Mesendoderm (in vitro differentiated cells): Measurements from ENCODE around the gene PRKAR2A.
"Not testable (repeated sequence)": the region's sequence is repeated elsewhere in the genome, so short reads cannot be mapped to it uniquely, and the experiment has no call there.

Experiments
- DNase-seq: peaks from one replicate; pipeline ENCODE4 v3.0.0; 2013
- H2AK5ac ChIP-seq: 2 replicates; pipeline ENCODE4 v1.6.1; 2013; ENCODE audit warnings: low read length, inconsistent platforms
- H2BK120ac ChIP-seq: 2 replicates; pipeline ENCODE4 v1.6.1; 2013; ENCODE audit warnings: low read depth, mild to moderate bottlenecking, low read length, moderate library complexity, mixed read lengths
- H2BK15ac ChIP-seq: replicated peaks from 2 replicates; pipeline ENCODE4 v1.6.1; 2013; ENCODE audit warnings: low read depth, mild to moderate bottlenecking, moderate library complexity
- H2BK5ac ChIP-seq: 2 replicates; pipeline ENCODE4 v1.6.1; 2013; ENCODE audit warnings: low read length, inconsistent platforms
- H3K18ac ChIP-seq: 2 replicates; pipeline ENCODE4 v1.6.1; 2013; ENCODE audit warnings: mild to moderate bottlenecking, low read length, mixed read lengths
- H3K23ac ChIP-seq: one replicate; pipeline ENCODE4 v1.6.1; 2013; ENCODE audit warnings: low read length
- H3K27ac ChIP-seq: 2 replicates; pipeline ENCODE4 v1.5.1; 2013; ENCODE audit warnings: low read depth, mild to moderate bottlenecking, inconsistent platforms, low read length, moderate library complexity
- H3K27me3 ChIP-seq: 2 replicates; pipeline ENCODE4 v1.6.1; 2013; ENCODE audit warnings: low read length, control low read depth, mild to moderate bottlenecking, inconsistent platforms; ENCODE audit not compliant: insufficient read depth, poor library complexity
- H3K36me3 ChIP-seq: 2 replicates; pipeline ENCODE4 v1.6.1; 2013; ENCODE audit warnings: low read length, inconsistent platforms; ENCODE audit not compliant: control insufficient read depth, insufficient read depth
- H3K4ac ChIP-seq: one replicate; pipeline ENCODE4 v1.6.1; 2013; ENCODE audit warnings: low read depth, mild to moderate bottlenecking, low read length, moderate library complexity
- H3K4me1 ChIP-seq: 2 replicates; pipeline ENCODE4 v1.6.1; 2013; ENCODE audit warnings: low read depth, low read length, inconsistent platforms; ENCODE audit not compliant: control insufficient read depth
- H3K4me2 ChIP-seq: 2 replicates; pipeline ENCODE4 v1.6.1; 2013; ENCODE audit warnings: low read length
- H3K4me3 ChIP-seq: 2 replicates; pipeline ENCODE4 v1.5.1; 2013; ENCODE audit warnings: mild to moderate bottlenecking, low read length
- H3K56ac ChIP-seq: one replicate; pipeline ENCODE4 v1.6.1; 2013; ENCODE audit warnings: low read length
- H3K79me1 ChIP-seq: 2 replicates; pipeline ENCODE4 v1.6.1; 2013; ENCODE audit warnings: low read length, inconsistent platforms
- H3K79me2 ChIP-seq: 2 replicates; pipeline ENCODE4 v1.6.1; 2013; ENCODE audit warnings: mild to moderate bottlenecking, low read length; ENCODE audit not compliant: control insufficient read depth, insufficient read depth
- H3K9ac ChIP-seq: 2 replicates; pipeline ENCODE4 v1.6.1; 2013; ENCODE audit warnings: low read length, inconsistent platforms
- H4K5ac ChIP-seq: one replicate; pipeline ENCODE4 v1.6.1; 2013; ENCODE audit warnings: low read length
- H4K8ac ChIP-seq: one replicate; pipeline ENCODE4 v1.6.1; 2013; ENCODE audit warnings: low read depth, mild to moderate bottlenecking, control low read depth, low read length, moderate library complexity
- WGBS: extraction: QIAGEN DNeasy Blood & Tissue Kit; methylation state at CpG from one replicate; pipeline ENCODE4 v1.1.7; 2013; ENCODE audit warnings: low lambda C conversion rate, missing lambda C conversion rate; ENCODE audit not compliant: insufficient coverage; ENCODE audit errors: extremely low coverage; 5-methylcytosine and 5-hydroxymethylcytosine counted together

Gene PRKAR2A

DNA sequence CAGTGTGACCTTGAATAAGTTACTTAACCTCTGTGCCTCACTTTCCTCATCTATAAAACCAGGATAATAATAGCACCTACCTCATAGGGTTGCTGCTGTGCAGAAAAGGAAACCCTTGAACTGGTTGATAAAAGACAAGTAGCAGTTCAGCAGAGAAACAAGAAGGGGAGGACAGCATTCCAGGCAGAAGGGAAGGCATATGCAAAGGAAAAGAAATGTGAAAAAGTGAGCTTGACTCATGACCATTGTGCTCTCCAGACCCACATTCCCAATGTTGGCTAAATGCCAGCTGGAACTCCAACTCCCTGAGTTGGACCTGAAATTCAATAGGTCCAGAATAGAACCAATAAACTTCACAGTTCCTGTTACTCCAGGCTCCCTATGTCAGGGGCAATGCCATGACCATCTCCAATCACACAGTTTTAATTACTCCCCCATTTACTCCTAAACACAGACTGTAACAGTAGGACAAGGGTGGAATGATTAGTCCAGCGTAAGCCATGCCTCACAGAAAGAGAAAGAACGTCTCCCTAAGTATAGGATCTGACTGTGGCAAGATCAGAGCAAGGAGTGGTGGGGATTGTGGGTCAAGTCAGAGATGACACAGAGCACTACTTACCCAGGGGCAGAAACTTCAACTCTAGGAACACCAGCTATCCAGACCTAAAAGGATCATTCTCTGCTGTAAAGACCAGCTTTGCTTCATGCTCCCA is 26.9 kb downstream of the PRKAR2A start:
- H3K4ac ChIP-seq: no peak overlapping the region
- H3K27me3 ChIP-seq: no peaks in the 10 kb centered on the region
- H3K4me1 ChIP-seq: no peaks in the 10 kb centered on the region
- no peak overlapping the region for H2BK5ac ChIP-seq
- no peak overlapping the region for H3K27ac ChIP-seq
- no peak overlapping the region for H3K9ac ChIP-seq
- no peaks in the 10 kb centered on the region for H3K36me3 ChIP-seq
- no peaks in the 10 kb centered on the region for H3K79me2 ChIP-seq
- WGBS: no CpG with 5 or more reads among the region's 2 CpGs
- no peak overlapping the region for H3K4me2 ChIP-seq
- no peak overlapping the region for H2AK5ac ChIP-seq
- H3K18ac ChIP-seq: no peak overlapping the region
- no peak overlapping the region for H3K56ac ChIP-seq
- H3K23ac ChIP-seq: no peak overlapping the region
- H3K79me1 ChIP-seq: peaks cover 2% of the 10 kb centered on the region
- H2BK120ac ChIP-seq: no peak overlapping the region
- no peak overlapping the region for H3K4me3 ChIP-seq
- H4K8ac ChIP-seq: no peak overlapping the region
- no peak overlapping the region for H4K5ac ChIP-seq
- H2BK15ac ChIP-seq: no peak overlapping the region
- no peak for DNase-seq

DNA sequence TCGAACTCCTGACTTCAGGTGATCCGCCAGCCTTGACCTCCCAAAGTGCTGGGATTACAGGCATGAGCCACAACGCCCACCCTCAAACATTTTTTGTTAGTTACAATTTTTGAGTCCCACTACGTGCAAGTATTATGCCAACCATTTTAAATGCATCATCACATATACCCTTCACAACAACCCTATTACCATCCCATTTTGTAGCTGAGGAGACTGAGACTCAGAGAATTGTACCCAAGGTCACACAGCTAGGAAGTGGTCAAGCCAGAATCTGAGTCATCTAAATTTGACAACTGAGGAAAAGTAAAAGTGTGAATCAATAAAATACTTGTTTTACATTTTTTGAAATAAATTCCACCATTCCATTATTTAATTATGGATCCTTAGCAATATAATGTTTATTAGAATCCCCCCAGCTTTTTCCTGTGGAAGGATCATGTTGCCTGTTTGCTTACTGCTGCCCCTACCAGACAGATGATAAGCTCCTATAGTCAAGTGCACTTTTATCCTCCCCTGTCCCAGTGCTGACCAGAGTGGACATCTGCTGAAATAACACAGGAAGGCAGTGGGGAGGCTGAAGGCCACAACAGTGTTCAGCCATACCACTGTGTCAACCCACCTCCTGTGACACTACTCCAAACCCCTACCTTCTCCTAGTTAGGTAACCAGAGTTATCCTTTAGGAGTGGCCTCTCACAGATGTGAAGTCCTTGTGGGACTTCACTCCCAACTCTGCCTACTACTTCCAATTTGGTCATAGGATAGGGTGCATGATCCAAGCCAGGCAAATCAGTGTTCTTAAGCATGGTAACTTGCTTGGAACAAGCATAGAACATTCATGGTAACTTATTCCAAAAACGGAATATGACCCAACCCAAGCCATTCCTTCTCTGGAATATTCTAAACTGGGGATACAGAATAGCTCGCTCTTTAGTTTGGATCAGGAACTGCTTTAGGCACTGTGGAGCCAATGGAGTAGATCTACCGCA is 28.1 kb downstream of the PRKAR2A start:
- Histone ChIP-seq H3K79me1 (peaks cover 2% of the 10 kb centered on the region), H2BK5ac (no peak overlapping the region), H2BK15ac (no peak overlapping the region), H3K36me3 (no peaks in the 10 kb centered on the region), H3K27me3 (no peaks in the 10 kb centered on the region), H4K8ac (no peak overlapping the region), H3K27ac (no peak overlapping the region), H4K5ac (no peak overlapping the region), H3K9ac (no peak overlapping the region), H3K56ac (no peak overlapping the region), H3K4me1 (no peaks in the 10 kb centered on the region), H3K79me2 (no peaks in the 10 kb centered on the region), H3K18ac (no peak overlapping the region), H2BK120ac (no peak overlapping the region), H3K4me2 (no peak overlapping the region), H2AK5ac (no peak overlapping the region), H3K4ac (no peak overlapping the region), H3K23ac (no peak overlapping the region), H3K4me3 (no peak overlapping the region)
- no peak for DNase-seq
- WGBS: 100% methylated on average over 1 of the region's 7 CpGs

DNA sequence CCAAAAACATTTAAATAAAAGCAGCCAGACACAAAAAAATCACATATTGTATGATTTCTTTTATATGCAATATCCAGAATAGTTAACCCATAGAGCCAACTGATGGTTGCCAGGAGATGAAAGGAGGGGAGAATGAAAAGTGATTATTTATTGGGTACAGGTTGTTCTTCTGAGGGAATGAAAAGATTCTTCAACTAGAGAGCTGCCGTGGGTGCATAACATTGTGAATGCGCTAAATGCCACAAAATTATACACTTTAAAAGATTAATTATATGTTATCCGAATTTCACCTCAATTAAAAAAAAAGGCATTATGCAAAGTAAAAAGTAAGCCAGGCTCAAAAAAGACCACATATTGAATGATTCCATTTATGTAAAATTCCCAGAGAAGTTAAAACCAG is 36.1 kb downstream of the PRKAR2A start:
- H3K18ac ChIP-seq: no peak overlapping the region
- no peak overlapping the region for H2BK120ac ChIP-seq
- no peak overlapping the region for H2BK15ac ChIP-seq
- H3K79me2 ChIP-seq: no peaks in the 10 kb centered on the region
- no peak overlapping the region for H4K5ac ChIP-seq
- no peak overlapping the region for H3K56ac ChIP-seq
- WGBS: no CpG with 5 or more reads among the region's 3 CpGs
- H3K9ac ChIP-seq: no peak overlapping the region
- H3K4me3 ChIP-seq: no peak overlapping the region
- H2AK5ac ChIP-seq: no peak overlapping the region
- H3K4me2 ChIP-seq: no peak overlapping the region
- no peak overlapping the region for H4K8ac ChIP-seq
- H3K79me1 ChIP-seq: no peaks in the 10 kb centered on the region
- DNase-seq: no peak
- no peak overlapping the region for H3K23ac ChIP-seq
- no peak overlapping the region for H3K4ac ChIP-seq
- no peaks in the 10 kb centered on the region for H3K27me3 ChIP-seq
- no peaks in the 10 kb centered on the region for H3K36me3 ChIP-seq
- no peak overlapping the region for H2BK5ac ChIP-seq
- no peak overlapping the region for H3K27ac ChIP-seq
- no peaks in the 10 kb centered on the region for H3K4me1 ChIP-seq

DNA sequence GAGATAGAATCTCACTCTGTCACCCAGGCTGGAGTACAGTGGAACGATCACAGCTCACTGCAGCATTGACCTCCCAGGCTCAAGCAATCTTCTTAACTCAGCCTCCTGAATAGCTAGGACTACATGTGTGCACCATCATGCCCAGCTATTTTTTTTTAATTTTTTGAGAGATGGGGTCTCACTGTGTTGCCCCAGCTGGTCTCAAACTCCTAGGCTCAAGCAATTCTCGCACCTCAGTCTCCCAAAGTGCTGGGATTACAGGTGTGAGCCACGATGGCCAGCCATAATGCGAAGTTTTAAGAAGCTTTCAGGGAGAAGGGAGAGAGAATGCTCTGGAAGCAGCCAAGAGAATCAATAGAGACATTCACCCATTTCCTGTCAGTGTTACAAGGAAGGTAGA is 42.7 kb downstream of the PRKAR2A start:
- no CpG with 5 or more reads among the region's 4 CpGs for WGBS

DNA sequence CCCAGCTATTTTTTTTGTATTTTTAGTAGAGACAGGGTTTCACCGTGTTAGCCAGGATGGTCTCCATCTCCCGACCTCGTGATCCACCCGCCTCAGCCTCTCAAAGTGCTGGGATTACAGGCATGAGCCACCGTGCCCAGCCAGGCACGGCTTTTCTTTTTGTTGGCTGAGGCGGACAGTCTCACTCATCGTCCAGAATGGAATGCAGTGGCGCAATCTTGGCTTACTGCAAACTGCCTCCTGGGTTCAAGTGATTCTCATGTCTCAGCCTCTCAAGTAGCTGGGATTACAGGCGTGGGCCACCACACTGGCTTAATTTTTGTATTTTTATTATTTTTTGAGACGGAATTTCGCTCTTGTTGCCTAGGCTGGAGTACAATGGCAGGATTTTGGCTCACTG is 46.8 kb downstream of the PRKAR2A start:
- H4K8ac ChIP-seq, H3K4me1 ChIP-seq, H3K9ac ChIP-seq, H3K4ac ChIP-seq, H3K23ac ChIP-seq, DNase-seq, H2BK5ac ChIP-seq, H3K79me2 ChIP-seq, H3K27me3 ChIP-seq, H4K5ac ChIP-seq, H3K79me1 ChIP-seq, H3K4me2 ChIP-seq, H2AK5ac ChIP-seq, H2BK15ac ChIP-seq, H3K18ac ChIP-seq, H3K4me3 ChIP-seq, H3K56ac ChIP-seq, H3K27ac ChIP-seq, H2BK120ac ChIP-seq, H3K36me3 ChIP-seq: not testable (repeated sequence)
- WGBS: no CpG with 5 or more reads among the region's 12 CpGs

More for the DNA sequence above, 42.7 kb downstream of the PRKAR2A start:
- Histone ChIP-seq H3K27ac (no peak overlapping the region), H3K4ac (no peak overlapping the region), H3K27me3 (no peaks in the 10 kb centered on the region), H2BK15ac (no peak overlapping the region), H3K79me1 (no peaks in the 10 kb centered on the region), H3K18ac (no peak overlapping the region), H3K9ac (no peak overlapping the region), H3K36me3 (no peaks in the 10 kb centered on the region), H3K4me2 (no peak overlapping the region), H2BK5ac (no peak overlapping the region), H3K4me1 (no peaks in the 10 kb centered on the region), H3K56ac (no peak overlapping the region), H3K4me3 (no peak overlapping the region), H2AK5ac (no peak overlapping the region), H3K79me2 (no peaks in the 10 kb centered on the region), H4K8ac (no peak overlapping the region), H4K5ac (no peak overlapping the region), H2BK120ac (no peak overlapping the region), H3K23ac (no peak overlapping the region)
- peak; percentile 8 for DNase-seq
